ENCODE measurements around the gene PPP6R2.

PPP6R2 gene

GRCh38 chr22:50302564-50302963 lies 40.6 kb upstream of the PPP6R2 start:
- peak overlapping the region; percentile 98 for H3K27ac ChIP-seq
- no peak for TF ChIP-seq CTCF (conservative IDR thresholded peaks at IDR 0.05)
- TF ChIP-seq ZFX (IDR thresholded peaks at IDR 0.05) = no peak

GRCh38 chr22:50303515-50303847 lies 39.6 kb upstream of the PPP6R2 start:
- H3K27ac ChIP-seq = peak overlapping the region; percentile 98
- no peak for TF ChIP-seq ZFX (IDR thresholded peaks at IDR 0.05)
- TF ChIP-seq CTCF (conservative IDR thresholded peaks at IDR 0.05) = no peak

GRCh38 chr22:50303848-50304527 lies 39.1 kb upstream of the PPP6R2 start:
- TF ChIP-seq ZFX (IDR thresholded peaks at IDR 0.05) (no peak), CTCF (conservative IDR thresholded peaks at IDR 0.05) (no peak)
- H3K27ac ChIP-seq = peak overlapping the region; percentile 98

- peak overlapping the region; percentile 98 for H3K27ac ChIP-seq
- no peak for TF ChIP-seq CTCF (conservative IDR thresholded peaks at IDR 0.05)
- TF ChIP-seq ZFX (IDR thresholded peaks at IDR 0.05) = no peak
These were observed 38.4 kb upstream of the PPP6R2 start for GRCh38 chr22:50304528-50305392.

GRCh38 chr22:50305393-50305922 lies 37.7 kb upstream of the PPP6R2 start:
- TF ChIP-seq CTCF (conservative IDR thresholded peaks at IDR 0.05) (no peak), ZFX (IDR thresholded peaks at IDR 0.05) (0 out of 2 replicates have a peak, but pooled peaks have one; percentile 24)

GRCh38 chr22:50305923-50306566 lies 37.1 kb upstream of the PPP6R2 start:
- no peak for TF ChIP-seq ZFX (IDR thresholded peaks at IDR 0.05)
- TF ChIP-seq CTCF (conservative IDR thresholded peaks at IDR 0.05) = no peak
- peak overlapping the region; percentile 98 for H3K27ac ChIP-seq

More at GRCh38 chr22:50305393-50305922, 37.7 kb upstream of the PPP6R2 start:
- peak overlapping the region; percentile 98 for H3K27ac ChIP-seq

Data from C4-2B (cell line).